A549 (cell line): ENCODE data around the gene GEN1. TPM values are rescaled to one million over a fixed set of nuclear protein-coding genes. Genes with fewer than 3 reads are reported as not detected.

Source experiments
- ATAC-seq, 2 experiments: fragments of 200-7000 bp in 1 of 2; fragments of >200 bp in 1 of 2; cut with Nextera tagmentation in 1 of 2; cut with Tn5 transposase in 1 of 2; 3 replicates each; pipeline versions ENCODE4 v1.8.0 to v1.9.1; 2018 to 2020; ENCODE audit warnings: mild to moderate bottlenecking in 1 of 2, moderate library complexity in 1 of 2
- CTCF ChIA-PET: fragments of 300-600 bp; sonication (Branson Sonifier 250); formaldehyde crosslinking; extraction: SDS; loops from one replicate; lab custom pipeline; 2021; ENCODE audit warnings: antibody characterized with exemption, inconsistent platforms; lab: Yijun Ruan, JAX
- POLR2A ChIA-PET: fragments of 350-600 bp; formaldehyde crosslinking; extraction: SDS; loops from one replicate; lab custom pipeline; 2021; ENCODE audit warnings: antibody characterized with exemption, inconsistent platforms; lab: Yijun Ruan, JAX
- DNase-seq, 2 experiments: peaks; one replicate each; pipeline versions ENCODE4 v3.0.0 to v3.0.0-alpha.2; 2011 to 2016; ENCODE audit warnings: low read depth in 1 of 2, low spot score in 1 of 2
- FAIRE-seq: peaks from 2 replicates; lab custom pipeline; 2011; peaks lifted over from hg19 to GRCh38; lab: Jason Lieb, UNC
- H3K27ac ChIP-seq, 2 experiments: fragments of >200 bp; sonication (Bioruptor Twin); formaldehyde crosslinking; 3 replicates each; pipeline ENCODE4 v1.5.1; 2016 to 2017
- H3K4me1 ChIP-seq: fragments of >200 bp; sonication (Bioruptor Twin); formaldehyde crosslinking; 3 replicates; pipeline ENCODE4 v1.6.1; 2016
- H3K4me2 ChIP-seq: fragments of >200 bp; sonication (Bioruptor Twin); formaldehyde crosslinking; 3 replicates; pipeline ENCODE4 v1.6.1; 2016
- H3K4me3 ChIP-seq: fragments of >200 bp; sonication (Bioruptor Twin); formaldehyde crosslinking; 3 replicates; pipeline ENCODE4 v1.5.1; 2016
- H3K9me3 ChIP-seq: fragments of >200 bp; sonication (Bioruptor Twin); formaldehyde crosslinking; 3 replicates; pipeline ENCODE4 v1.6.1; 2016
- BHLHE40 ChIP-seq: IDR thresholded peaks from 2 replicates; pipeline ENCODE4 v1.6.1; 2012; ENCODE audit warnings: low read depth, low read length, inconsistent platforms
- ELK1 ChIP-seq: fragments of 150-350 bp; IDR thresholded peaks from 2 replicates; pipeline ENCODE4 v1.6.1; 2014; ENCODE audit warnings: low read depth, mild to moderate bottlenecking, low read length
- FOXS1 ChIP-seq: fragments of 250-450 bp; sonication (Bioruptor Pico); IDR thresholded peaks from 2 replicates; pipeline ENCODE4 v1.5.0; 2020; ENCODE audit warnings: mild to moderate bottlenecking, moderate library complexity
- HDAC2 ChIP-seq: fragments of 200-600 bp; sonication (generic); IDR thresholded peaks from 2 replicates; pipeline ENCODE4 v1.6.1; 2016
- HOXB5 ChIP-seq: fragments of 250-450 bp; sonication (Bioruptor Pico); IDR thresholded peaks from 2 replicates; pipeline ENCODE4 v1.5.0; 2020; ENCODE audit warnings: mild to moderate bottlenecking, moderate library complexity
- KDM1A ChIP-seq: fragments of 200-600 bp; sonication (generic); IDR thresholded peaks from 2 replicates; pipeline ENCODE4 v1.6.1; 2016; ENCODE audit warnings: low read depth, mild to moderate bottlenecking
- KDM5A ChIP-seq: fragments of 200-600 bp; sonication (generic); IDR thresholded peaks from 2 replicates; pipeline ENCODE4 v1.6.1; 2016; ENCODE audit warnings: antibody characterized with exemption, mild to moderate bottlenecking
- MAFK ChIP-seq: fragments of 450-650 bp; IDR thresholded peaks from 2 replicates; pipeline ENCODE4 v1.6.1; 2014; ENCODE audit not compliant: partially characterized antibody
- NPAS2 ChIP-seq: fragments of 250-450 bp; sonication (Bioruptor Pico); IDR thresholded peaks from 2 replicates; pipeline ENCODE4 v1.8.0; 2022; ENCODE audit warnings: mild to moderate bottlenecking, moderate library complexity, borderline replicate concordance
- RAD21 ChIP-seq, 2 experiments: fragments of >200 bp in 1 of 2; sonication (Bioruptor Twin) in 1 of 2; formaldehyde crosslinking in 1 of 2; IDR thresholded peaks in 1 of 2; conservative IDR thresholded peaks in 1 of 2; 2 replicates in 1 of 2; 3 replicates in 1 of 2; pipeline ENCODE4 v1.6.1; 2012 to 2018; ENCODE audit warnings: inconsistent platforms in 1 of 2
- RFX5 ChIP-seq: fragments of 450-650 bp; IDR thresholded peaks from 2 replicates; pipeline ENCODE4 v1.7.1; 2014; ENCODE audit warnings: antibody characterized with exemption, mild to moderate bottlenecking, moderate library complexity
- SMC3 ChIP-seq: fragments of >200 bp; sonication (Bioruptor Twin); formaldehyde crosslinking; IDR thresholded peaks from 3 replicates; pipeline ENCODE4 v1.6.1; 2018; ENCODE audit warnings: inconsistent platforms
- SREBF2 ChIP-seq: fragments of 450-650 bp; IDR thresholded peaks from 2 replicates; pipeline ENCODE4 v1.6.1; 2014; ENCODE audit warnings: mild to moderate bottlenecking, moderate library complexity
- ZSCAN20 ChIP-seq: fragments of 250-450 bp; sonication (Bioruptor Pico); IDR thresholded peaks from 2 replicates; pipeline ENCODE4 v1.8.0; 2022; ENCODE audit warnings: mild to moderate bottlenecking, moderate library complexity
- WGBS: methylation state at CpG from one replicate; pipeline ENCODE4 v1.1.6; 2017; ENCODE audit errors: missing lambda C conversion rate; 5-methylcytosine and 5-hydroxymethylcytosine counted together
- polyA plus RNA-seq, 4 experiments: library from polyadenylated mRNA; depleted of rRNA in 3 of 4; stranded (reverse); fragments of >200 nt; fragmentation: RNase III in 1 of 4; extraction: RNeasy Plus Mini Kit Qiagen cat#74134 plus additional on column Dnase treatment in 1 of 4; gene quantifications; 2 replicates in 3 of 4; 3 replicates in 1 of 4; pipeline ENCODE4 v1.2.3, GENCODE V29; 2011 to 2017
- TF ChIP-seq, protein P1 (sequence below): fragments of 200-600 bp; sonication (generic); IDR thresholded peaks from 2 replicates; pipeline ENCODE4 v1.6.1; 2016; ENCODE audit warnings: antibody characterized with exemption, mild to moderate bottlenecking, moderate library complexity

GEN1 gene
- polyA plus RNA-seq, 2 of the 4 experiments (the other 2 are of a cell fraction) = 16.2 to 40.7 TPM

DNA sequence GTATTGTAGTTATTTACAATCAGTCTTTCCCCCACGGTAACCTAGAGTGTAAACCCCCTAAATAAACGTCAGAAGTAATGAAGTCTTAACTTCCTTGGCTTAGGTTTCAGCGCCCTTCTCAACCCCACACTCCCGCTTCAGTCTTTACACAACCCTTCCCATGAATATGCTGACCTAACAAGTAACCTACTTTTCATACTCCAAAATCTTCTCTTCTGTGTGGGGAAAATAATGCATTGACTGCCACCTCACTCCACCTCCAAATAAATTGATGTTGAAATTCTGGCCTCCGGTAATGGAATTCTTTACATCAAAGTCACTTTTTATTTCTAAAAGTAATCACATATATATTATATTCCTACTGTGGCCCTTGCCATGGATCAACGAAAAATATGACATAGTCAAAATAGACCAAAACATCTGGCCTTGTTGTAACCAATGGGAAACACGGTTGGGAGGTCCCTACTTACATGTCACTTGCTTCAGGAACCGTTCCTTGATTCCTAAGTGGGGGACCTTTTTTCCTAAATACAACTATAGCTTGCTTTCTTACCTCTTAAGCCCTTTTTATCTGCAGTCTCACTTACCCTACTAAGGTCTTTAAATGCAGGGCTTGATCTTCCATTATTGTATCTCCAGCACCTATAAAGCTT is 961 bp downstream of the GEN1 start:
- CTCF ChIA-PET = interaction anchor here (2.0 kb wide), 1 partner anchor 35 kb away, joined by 7 read pairs; no protein-coding TSS in a partner anchor
- Histone ChIP-seq H3K9me3 (no peaks in the 10 kb centered on the region), H3K4me3 (peak overlapping the region; percentile 83), H3K4me1 (peaks cover 70% of the 10 kb centered on the region), H3K4me2 (peak overlapping the region; percentile 77), H3K27ac (peak overlapping the region; percentile 95 to 98)
- DNase-seq = peak in 1 of 2 experiments; percentile 49
- no peak for ATAC-seq
- TF ChIP-seq ZSCAN20 (CRISPR knock-in tag) = no peak
- no peak for TF ChIP-seq ELK1
- TF ChIP-seq MAFK = peak; percentile 80
- TF ChIP-seq, protein P1, sequence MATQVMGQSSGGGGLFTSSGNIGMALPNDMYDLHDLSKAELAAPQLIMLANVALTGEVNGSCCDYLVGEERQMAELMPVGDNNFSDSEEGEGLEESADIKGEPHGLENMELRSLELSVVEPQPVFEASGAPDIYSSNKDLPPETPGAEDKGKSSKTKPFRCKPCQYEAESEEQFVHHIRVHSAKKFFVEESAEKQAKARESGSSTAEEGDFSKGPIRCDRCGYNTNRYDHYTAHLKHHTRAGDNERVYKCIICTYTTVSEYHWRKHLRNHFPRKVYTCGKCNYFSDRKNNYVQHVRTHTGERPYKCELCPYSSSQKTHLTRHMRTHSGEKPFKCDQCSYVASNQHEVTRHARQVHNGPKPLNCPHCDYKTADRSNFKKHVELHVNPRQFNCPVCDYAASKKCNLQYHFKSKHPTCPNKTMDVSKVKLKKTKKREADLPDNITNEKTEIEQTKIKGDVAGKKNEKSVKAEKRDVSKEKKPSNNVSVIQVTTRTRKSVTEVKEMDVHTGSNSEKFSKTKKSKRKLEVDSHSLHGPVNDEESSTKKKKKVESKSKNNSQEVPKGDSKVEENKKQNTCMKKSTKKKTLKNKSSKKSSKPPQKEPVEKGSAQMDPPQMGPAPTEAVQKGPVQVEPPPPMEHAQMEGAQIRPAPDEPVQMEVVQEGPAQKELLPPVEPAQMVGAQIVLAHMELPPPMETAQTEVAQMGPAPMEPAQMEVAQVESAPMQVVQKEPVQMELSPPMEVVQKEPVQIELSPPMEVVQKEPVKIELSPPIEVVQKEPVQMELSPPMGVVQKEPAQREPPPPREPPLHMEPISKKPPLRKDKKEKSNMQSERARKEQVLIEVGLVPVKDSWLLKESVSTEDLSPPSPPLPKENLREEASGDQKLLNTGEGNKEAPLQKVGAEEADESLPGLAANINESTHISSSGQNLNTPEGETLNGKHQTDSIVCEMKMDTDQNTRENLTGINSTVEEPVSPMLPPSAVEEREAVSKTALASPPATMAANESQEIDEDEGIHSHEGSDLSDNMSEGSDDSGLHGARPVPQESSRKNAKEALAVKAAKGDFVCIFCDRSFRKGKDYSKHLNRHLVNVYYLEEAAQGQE = no peak
- 2% methylated on average over 8 of the region's 8 CpGs for WGBS
- FAIRE-seq = no peak
- POLR2A ChIA-PET = no interaction called here

GRCh38 chr2:17756668-17757067 is 2.7 kb downstream of the GEN1 start:
- Histone ChIP-seq H3K9me3 (no peaks in the 10 kb centered on the region), H3K4me2 (peak overlapping the region; percentile 77), H3K4me3 (no peak overlapping the region), H3K4me1 (peaks cover 52% of the 10 kb centered on the region), H3K27ac (0 out of 6 replicates have a peak overlapping the region, but pooled peaks of 1 of the 2 experiments have one; percentile 7)
- ATAC-seq (no peak), FAIRE-seq (peak; percentile 61), DNase-seq (no peak)
- ChIA-PET CTCF (interaction anchor here (0.7 to 2.0 kb wide), 2 partner anchors 37 to 98 kb away, joined by 3 to 7 read pairs; no protein-coding TSS in a partner anchor), POLR2A (no interaction called here)
- TF ChIP-seq RAD21 (conservative IDR thresholded peaks at IDR 0.05 in 1 of 2, IDR thresholded peaks at IDR 0.05 in 1 of 2) (no peak), BHLHE40 (no peak), HOXB5 (no peak), HDAC2 (no peak), RFX5 (no peak), FOXS1 (CRISPR knock-in tag) (no peak)
- TF ChIP-seq, protein P1 = no peak
- 87% methylated on average over 6 of the region's 6 CpGs for WGBS

DNA sequence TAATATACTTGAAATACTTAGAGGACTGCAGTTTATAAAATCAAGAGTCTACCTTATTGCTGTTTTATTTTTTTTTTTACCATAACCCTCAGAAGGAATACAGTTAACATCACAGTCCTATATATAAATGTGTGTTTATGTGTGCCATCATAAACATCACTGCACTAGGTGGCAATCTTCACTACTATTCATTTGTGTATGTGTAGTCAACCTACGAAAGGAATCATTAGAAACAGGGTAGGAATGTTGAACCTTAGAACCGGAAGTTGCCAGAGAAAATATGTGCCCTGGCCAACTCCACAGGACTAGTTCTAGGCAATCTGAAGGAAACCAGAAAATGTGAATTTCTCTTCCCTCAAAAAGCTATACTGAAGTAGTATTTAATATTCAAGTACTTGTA is 3.4 kb downstream of the GEN1 start:
- no peak for FAIRE-seq
- TF ChIP-seq SREBF2 (no peak), KDM1A (no peak), SMC3 (no peak), KDM5A (0 out of 2 replicates have a peak, but pooled peaks have one; percentile 7), NPAS2 (CRISPR knock-in tag) (no peak), BHLHE40 (no peak)
- TF ChIP-seq, all 56 proteins: peak for 1
- DNase-seq (peak in 1 of 2 experiments; percentile 63), ATAC-seq (no peak)
- no peak overlapping the region for H3K4me3 ChIP-seq
- CTCF ChIA-PET = interaction anchor here (0.7 kb wide), 1 partner anchor 99 kb away, joined by 3 read pairs; no protein-coding TSS in a partner anchor
- peak overlapping the region; percentile 77 for H3K4me2 ChIP-seq
- H3K4me1 ChIP-seq = peaks cover 46% of the 10 kb centered on the region
- POLR2A ChIA-PET = no interaction called here
- 16% methylated on average over 2 of the region's 2 CpGs for WGBS
- peak overlapping the region; percentile 15 to 49; a peak in 4 of 6 replicates for H3K27ac ChIP-seq
- no peaks in the 10 kb centered on the region for H3K9me3 ChIP-seq
